Chondrocyte (in vitro differentiated cells): Measurements from ENCODE around the gene A3GALT2. TPM values are rescaled to one million over a fixed set of nuclear protein-coding genes. Genes with fewer than 3 reads are reported as not detected.
A peak's percentile ranks its signal among the peaks of the same experiment; 100 is the strongest.

Experiments used
- DNase-seq: peaks from one replicate; pipeline ENCODE4 v3.0.0; 2021; ENCODE audit warnings: mixed read lengths, low spot score
- H3K27ac Mint-ChIP-seq: one replicate; pipeline ENCODE4 v1.8.0; 2021; ENCODE audit warnings: mild to moderate bottlenecking, moderate library complexity, mixed read lengths; ENCODE audit not compliant: unreplicated experiment
- H3K27me3 Mint-ChIP-seq: 2 replicates; pipeline ENCODE4 v1.8.0; 2021; ENCODE audit warnings: low read depth, mixed read lengths
- H3K36me3 Mint-ChIP-seq: 2 replicates; pipeline ENCODE4 v1.8.0; 2021; ENCODE audit warnings: low read depth, mixed read lengths
- H3K4me1 Mint-ChIP-seq: 2 replicates; pipeline ENCODE4 v1.8.0; 2021; ENCODE audit warnings: low read depth, mild to moderate bottlenecking, mixed read lengths
- H3K4me3 Mint-ChIP-seq: one replicate; pipeline ENCODE4 v1.8.0; 2021; ENCODE audit warnings: mild to moderate bottlenecking, moderate library complexity, mixed read lengths; ENCODE audit not compliant: unreplicated experiment
- H3K9me3 Mint-ChIP-seq: 2 replicates; pipeline ENCODE4 v1.8.0; 2021; ENCODE audit warnings: low read depth, mixed read lengths
- total RNA-seq: library from RNA; stranded (reverse); gene quantifications from 3 replicates; pipeline ENCODE4 v1.2.1, GENCODE V29; 2021
- TF ChIP-seq, protein P1 (sequence below): fragments of 200-600 bp; sonication (generic); IDR thresholded peaks from 2 replicates; pipeline ENCODE4 v1.5.0; 2021; ENCODE audit warnings: antibody characterized with exemption, mild to moderate bottlenecking, moderate library complexity

Gene A3GALT2
- total RNA-seq, 1 donor from 2014 or later: 0.27 TPM

- no peak overlapping the region for H3K27ac Mint-ChIP-seq
- peaks cover 18% of the 10 kb centered on the region for H3K36me3 Mint-ChIP-seq
- no peaks in the 10 kb centered on the region for H3K9me3 Mint-ChIP-seq
- peaks cover 18% of the 10 kb centered on the region for H3K4me1 Mint-ChIP-seq
- no peak overlapping the region for H3K4me3 Mint-ChIP-seq
- DNase-seq: no peak
- no peaks in the 10 kb centered on the region for H3K27me3 Mint-ChIP-seq
- TF ChIP-seq, protein P1, sequence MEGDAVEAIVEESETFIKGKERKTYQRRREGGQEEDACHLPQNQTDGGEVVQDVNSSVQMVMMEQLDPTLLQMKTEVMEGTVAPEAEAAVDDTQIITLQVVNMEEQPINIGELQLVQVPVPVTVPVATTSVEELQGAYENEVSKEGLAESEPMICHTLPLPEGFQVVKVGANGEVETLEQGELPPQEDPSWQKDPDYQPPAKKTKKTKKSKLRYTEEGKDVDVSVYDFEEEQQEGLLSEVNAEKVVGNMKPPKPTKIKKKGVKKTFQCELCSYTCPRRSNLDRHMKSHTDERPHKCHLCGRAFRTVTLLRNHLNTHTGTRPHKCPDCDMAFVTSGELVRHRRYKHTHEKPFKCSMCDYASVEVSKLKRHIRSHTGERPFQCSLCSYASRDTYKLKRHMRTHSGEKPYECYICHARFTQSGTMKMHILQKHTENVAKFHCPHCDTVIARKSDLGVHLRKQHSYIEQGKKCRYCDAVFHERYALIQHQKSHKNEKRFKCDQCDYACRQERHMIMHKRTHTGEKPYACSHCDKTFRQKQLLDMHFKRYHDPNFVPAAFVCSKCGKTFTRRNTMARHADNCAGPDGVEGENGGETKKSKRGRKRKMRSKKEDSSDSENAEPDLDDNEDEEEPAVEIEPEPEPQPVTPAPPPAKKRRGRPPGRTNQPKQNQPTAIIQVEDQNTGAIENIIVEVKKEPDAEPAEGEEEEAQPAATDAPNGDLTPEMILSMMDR: no peak
These were observed 21.3 kb downstream of the A3GALT2 start for GRCh38 chr1:33299461-33300155.

DNA sequence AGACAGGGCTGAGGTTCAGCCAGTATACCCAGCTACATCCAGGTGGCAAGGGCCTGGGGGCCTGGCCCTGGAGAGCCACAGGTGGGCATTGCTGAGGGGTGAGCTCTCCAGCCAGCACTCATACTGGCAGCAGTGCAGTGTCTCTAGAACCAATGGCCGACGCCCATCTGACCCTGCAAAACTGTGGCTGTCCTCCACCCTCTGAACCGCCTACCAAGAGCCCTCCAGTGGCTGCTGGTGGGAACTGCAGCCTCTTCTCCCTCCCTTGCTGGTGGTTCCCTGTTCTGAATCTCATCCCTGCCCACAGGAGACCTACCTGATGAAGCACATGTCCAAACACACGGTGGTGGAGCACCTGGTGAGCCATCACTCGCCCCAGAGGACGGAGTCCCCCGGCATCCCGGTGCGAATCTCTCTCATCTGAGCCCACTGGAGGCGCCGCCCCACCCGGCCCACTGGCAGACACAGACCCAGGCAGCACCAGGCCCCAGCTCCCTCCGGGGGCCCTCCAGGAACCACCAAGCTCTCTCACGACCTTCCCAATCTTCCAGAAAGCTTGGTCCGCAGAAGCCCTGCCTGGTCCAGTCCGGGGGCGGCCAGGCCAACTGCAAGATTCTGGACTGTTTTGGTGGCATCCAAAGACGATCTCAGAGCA lies 22.1 kb downstream of the A3GALT2 start:
- no peaks in the 10 kb centered on the region for H3K9me3 Mint-ChIP-seq
- no peak for DNase-seq
- H3K4me3 Mint-ChIP-seq: no peak overlapping the region
- TF ChIP-seq, protein P1: peak; percentile 85
- peaks cover 23% of the 10 kb centered on the region for H3K36me3 Mint-ChIP-seq
- H3K27ac Mint-ChIP-seq: peak overlapping the region; percentile 59
- H3K4me1 Mint-ChIP-seq: peaks cover 18% of the 10 kb centered on the region
- H3K27me3 Mint-ChIP-seq: no peaks in the 10 kb centered on the region

GRCh38 chr1:33297911-33298622 lies 22.8 kb downstream of the A3GALT2 start:
- Mint-ChIP-seq H3K4me1 (peaks cover 18% of the 10 kb centered on the region), H3K36me3 (peaks cover 23% of the 10 kb centered on the region), H3K27ac (peak overlapping the region; percentile 45), H3K27me3 (no peaks in the 10 kb centered on the region), H3K4me3 (no peak overlapping the region), H3K9me3 (no peaks in the 10 kb centered on the region)
- TF ChIP-seq, protein P1: no peak
- DNase-seq: no peak

GRCh38 chr1:33296824-33297223 lies 24.1 kb downstream of the A3GALT2 start:
- DNase-seq: no peak
- H3K4me3 Mint-ChIP-seq: no peak overlapping the region
- H3K27ac Mint-ChIP-seq: no peak overlapping the region
- peaks cover 21% of the 10 kb centered on the region for H3K4me1 Mint-ChIP-seq
- no peaks in the 10 kb centered on the region for H3K9me3 Mint-ChIP-seq
- TF ChIP-seq, protein P1: no peak
- H3K27me3 Mint-ChIP-seq: no peaks in the 10 kb centered on the region
- peaks cover 23% of the 10 kb centered on the region for H3K36me3 Mint-ChIP-seq

GRCh38 chr1:33296082-33296458 lies 24.8 kb downstream of the A3GALT2 start:
- Mint-ChIP-seq H3K27me3 (no peaks in the 10 kb centered on the region), H3K27ac (no peak overlapping the region), H3K36me3 (peaks cover 23% of the 10 kb centered on the region), H3K9me3 (no peaks in the 10 kb centered on the region), H3K4me3 (no peak overlapping the region), H3K4me1 (peaks cover 21% of the 10 kb centered on the region)
- DNase-seq: no peak
- TF ChIP-seq, protein P1: no peak
